Trophoblast cell (in vitro differentiated cells and primary cell): ENCODE measurements around the gene HMGXB3.

Source experiments
- DNase-seq, 2 donors: peaks; one replicate each; pipeline ENCODE4 v3.0.0-alpha.2; 2016
- H2AFZ ChIP-seq: 2 replicates; pipeline ENCODE4 v1.6.1; 2013; ENCODE audit warnings: low read length, moderate library complexity, mild to moderate bottlenecking; ENCODE audit not compliant: insufficient read depth, poor library complexity
- H2AK5ac ChIP-seq: 2 replicates; pipeline ENCODE4 v1.6.1; 2013; ENCODE audit warnings: mild to moderate bottlenecking, low read length
- H2BK120ac ChIP-seq: 2 replicates; pipeline ENCODE4 v1.6.1; 2013; ENCODE audit warnings: low read length, mild to moderate bottlenecking, moderate library complexity; ENCODE audit not compliant: insufficient read depth, poor library complexity
- H2BK12ac ChIP-seq: 2 replicates; pipeline ENCODE4 v1.6.1; 2013; ENCODE audit warnings: mild to moderate bottlenecking, low read length, moderate library complexity
- H2BK5ac ChIP-seq: 2 replicates; pipeline ENCODE4 v1.6.1; 2013; ENCODE audit warnings: low read length, low read depth, moderate library complexity, mild to moderate bottlenecking; ENCODE audit not compliant: poor library complexity
- H3K14ac ChIP-seq: 2 replicates; pipeline ENCODE4 v1.6.1; 2013; ENCODE audit warnings: mild to moderate bottlenecking, low read length
- H3K18ac ChIP-seq: 2 replicates; pipeline ENCODE4 v1.6.1; 2013; ENCODE audit warnings: mild to moderate bottlenecking, low read length
- H3K23ac ChIP-seq: 2 replicates; pipeline ENCODE4 v1.6.1; 2013; ENCODE audit warnings: low read length
- H3K27ac ChIP-seq: 2 replicates; pipeline ENCODE4 v1.5.1; 2013; ENCODE audit warnings: low read depth, mild to moderate bottlenecking, inconsistent platforms, low read length, moderate library complexity
- H3K27me3 ChIP-seq: 2 replicates; pipeline ENCODE4 v1.6.1; 2013; ENCODE audit warnings: inconsistent platforms, mild to moderate bottlenecking, low read length, moderate library complexity; ENCODE audit not compliant: insufficient read depth
- H3K36me3 ChIP-seq, 2 experiments: 1 replicate in 1 of 2; 2 replicates in 1 of 2; pipeline ENCODE4 v1.6.1; 2013; ENCODE audit warnings: low read length in 2 of 2, mild to moderate bottlenecking in 2 of 2, moderate library complexity in 1 of 2; ENCODE audit not compliant: insufficient read depth in 2 of 2, control insufficient read depth in 1 of 2
- H3K4ac ChIP-seq: 2 replicates; pipeline ENCODE4 v1.6.1; 2013; ENCODE audit warnings: low read depth, mild to moderate bottlenecking, low read length, moderate library complexity
- H3K4me1 ChIP-seq, 2 experiments: 1 replicate in 1 of 2; 2 replicates in 1 of 2; pipeline ENCODE4 v1.6.1; 2013; ENCODE audit warnings: low read length in 2 of 2, mild to moderate bottlenecking in 2 of 2, moderate library complexity in 1 of 2; ENCODE audit not compliant: insufficient read depth in 2 of 2, control insufficient read depth in 1 of 2
- H3K4me2 ChIP-seq: 2 replicates; pipeline ENCODE4 v1.6.1; 2013; ENCODE audit warnings: inconsistent platforms, mild to moderate bottlenecking, low read length, moderate library complexity
- H3K4me3 ChIP-seq: 2 replicates; pipeline ENCODE4 v1.5.1; 2013; ENCODE audit warnings: mild to moderate bottlenecking, low read depth, low read length, inconsistent platforms
- H3K79me1 ChIP-seq: one replicate; pipeline ENCODE4 v1.6.1; 2013; ENCODE audit warnings: low read length
- H3K79me2 ChIP-seq: 2 replicates; pipeline ENCODE4 v1.6.1; 2013; ENCODE audit warnings: low read length, mild to moderate bottlenecking; ENCODE audit not compliant: control insufficient read depth, insufficient read depth, poor library complexity
- H3K9ac ChIP-seq: 2 replicates; pipeline ENCODE4 v1.6.1; 2013; ENCODE audit warnings: mild to moderate bottlenecking, low read length
- H3K9me3 ChIP-seq: 2 replicates; pipeline ENCODE4 v1.6.1; 2013; ENCODE audit warnings: low read depth, mild to moderate bottlenecking, control low read depth, inconsistent platforms, low read length; ENCODE audit not compliant: insufficient read depth
- H4K12ac ChIP-seq: 2 replicates; pipeline ENCODE4 v1.6.1; 2013; ENCODE audit warnings: low read depth, mild to moderate bottlenecking, low read length, moderate library complexity
- H4K8ac ChIP-seq: 2 replicates; pipeline ENCODE4 v1.6.1; 2013; ENCODE audit warnings: low read depth, mild to moderate bottlenecking, low read length, moderate library complexity
- H4K91ac ChIP-seq: one replicate; pipeline ENCODE4 v1.6.1; 2013; ENCODE audit warnings: low read depth, mild to moderate bottlenecking, low read length, moderate library complexity
- WGBS: extraction: QIAGEN DNeasy Blood & Tissue Kit; methylation state at CpG from one replicate; pipeline ENCODE4 v1.1.7; 2013; ENCODE audit warnings: missing lambda C conversion rate; ENCODE audit not compliant: insufficient read length, insufficient coverage; ENCODE audit errors: extremely low coverage; 5-methylcytosine and 5-hydroxymethylcytosine counted together

The HMGXB3 gene

GRCh38 chr5:150017226-150018005, 16.9 kb downstream of the HMGXB3 start:
- H3K36me3 ChIP-seq: peaks cover 19 to 29% of the 10 kb centered on the region in 2 experiments
- no CpG with 5 or more reads among the region's 6 CpGs for WGBS
- no peak overlapping the region for H3K4me3 ChIP-seq
- no peak overlapping the region for H3K23ac ChIP-seq
- DNase-seq: no peak
- no peak overlapping the region for H3K14ac ChIP-seq
- no peaks in the 10 kb centered on the region for H3K27me3 ChIP-seq
- no peaks in the 10 kb centered on the region for H3K79me2 ChIP-seq
- no peak overlapping the region for H2AK5ac ChIP-seq
- H2AFZ ChIP-seq: no peak overlapping the region
- no peak overlapping the region for H2BK12ac ChIP-seq
- H4K12ac ChIP-seq: no peak overlapping the region
- H4K8ac ChIP-seq: no peak overlapping the region
- no peak overlapping the region for H3K4me2 ChIP-seq
- H3K4ac ChIP-seq: no peak overlapping the region
- H2BK5ac ChIP-seq: no peak overlapping the region
- H3K4me1 ChIP-seq: peaks cover 3 to 5% of the 10 kb centered on the region in 2 experiments
- H4K91ac ChIP-seq: no peak overlapping the region
- H3K27ac ChIP-seq: no peak overlapping the region
- H3K18ac ChIP-seq: no peak overlapping the region
- H3K9me3 ChIP-seq: peaks cover 4% of the 10 kb centered on the region
- no peak overlapping the region for H2BK120ac ChIP-seq
- peaks cover 2% of the 10 kb centered on the region for H3K79me1 ChIP-seq
- H3K9ac ChIP-seq: no peak overlapping the region

GRCh38 chr5:150020249-150020648, 19.7 kb downstream of the HMGXB3 start:
- Histone ChIP-seq H3K23ac (no peak overlapping the region), H3K27me3 (no peaks in the 10 kb centered on the region), H3K14ac (no peak overlapping the region), H3K4me3 (no peak overlapping the region), H3K79me1 (peaks cover 2% of the 10 kb centered on the region), H3K79me2 (no peaks in the 10 kb centered on the region), H3K4me1 (peaks cover 5% of the 10 kb centered on the region in 2 experiments), H2BK120ac (no peak overlapping the region), H2BK5ac (no peak overlapping the region), H3K4ac (no peak overlapping the region), H4K91ac (no peak overlapping the region), H3K4me2 (no peak overlapping the region), H2AK5ac (no peak overlapping the region), H4K12ac (no peak overlapping the region), H2BK12ac (no peak overlapping the region), H3K36me3 (peaks cover 22 to 26% of the 10 kb centered on the region in 2 experiments), H4K8ac (no peak overlapping the region), H3K27ac (no peak overlapping the region), H3K9ac (no peak overlapping the region), H3K18ac (no peak overlapping the region), H2AFZ (no peak overlapping the region), H3K9me3 (peaks cover 2% of the 10 kb centered on the region)
- no peak for DNase-seq
- no CpG with 5 or more reads among the region's 1 CpG for WGBS

GRCh38 chr5:150021491-150022157, 21.1 kb downstream of the HMGXB3 start:
- Histone ChIP-seq H4K91ac (peak overlapping the region; percentile 18), H3K18ac (no peak overlapping the region), H3K23ac (no peak overlapping the region), H4K8ac (no peak overlapping the region), H3K27me3 (no peaks in the 10 kb centered on the region), H3K79me2 (no peaks in the 10 kb centered on the region), H3K36me3 (peaks cover 24 to 25% of the 10 kb centered on the region in 2 experiments), H3K9ac (no peak overlapping the region), H4K12ac (no peak overlapping the region), H3K14ac (peak overlapping the region; percentile 60), H3K4me3 (no peak overlapping the region), H2AK5ac (peak overlapping the region; percentile 59), H3K9me3 (no peaks in the 10 kb centered on the region), H2BK120ac (no peak overlapping the region), H2BK5ac (peak overlapping the region; percentile 63), H3K79me1 (peaks cover 2% of the 10 kb centered on the region), H3K4ac (no peak overlapping the region), H2AFZ (no peak overlapping the region), H3K27ac (peak overlapping the region; percentile 57), H3K4me1 (peaks cover 5% of the 10 kb centered on the region in 2 experiments), H3K4me2 (no peak overlapping the region), H2BK12ac (peak overlapping the region; percentile 61)
- DNase-seq: no peak
- no CpG with 5 or more reads among the region's 13 CpGs for WGBS

- no CpG with 5 or more reads among the region's 1 CpG for WGBS
- peaks cover 2% of the 10 kb centered on the region for H3K79me1 ChIP-seq
- H3K4ac ChIP-seq: no peak overlapping the region
- no peak overlapping the region for H2AFZ ChIP-seq
- H3K18ac ChIP-seq: no peak overlapping the region
- no peak overlapping the region for H2AK5ac ChIP-seq
- H2BK12ac ChIP-seq: no peak overlapping the region
- H4K12ac ChIP-seq: no peak overlapping the region
- no peaks in the 10 kb centered on the region for H3K9me3 ChIP-seq
- no peak overlapping the region for H2BK5ac ChIP-seq
- no peak overlapping the region for H2BK120ac ChIP-seq
- H3K79me2 ChIP-seq: no peaks in the 10 kb centered on the region
- no peak overlapping the region for H3K14ac ChIP-seq
- no peaks in the 10 kb centered on the region for H3K27me3 ChIP-seq
- H3K23ac ChIP-seq: no peak overlapping the region
- no peak overlapping the region for H3K4me3 ChIP-seq
- peaks cover 28 to 29% of the 10 kb centered on the region in 2 experiments for H3K36me3 ChIP-seq
- H3K4me2 ChIP-seq: peak overlapping the region; percentile 16
- peak overlapping the region; percentile 57 for H3K27ac ChIP-seq
- DNase-seq: no peak
- no peak overlapping the region for H4K8ac ChIP-seq
- H3K9ac ChIP-seq: no peak overlapping the region
- H4K91ac ChIP-seq: no peak overlapping the region
- peaks cover 5% of the 10 kb centered on the region in 2 experiments for H3K4me1 ChIP-seq
These were observed 21.6 kb downstream of the HMGXB3 start for GRCh38 chr5:150022158-150022531.
